ENCODE measurements around the gene SORCS2. TPM values are rescaled to one million over a fixed set of nuclear protein-coding genes. Genes with fewer than 3 reads are reported as not detected.
A peak's percentile ranks its signal among the peaks of the same experiment; 100 is the strongest.

The SORCS2 gene
- total RNA-seq, 2 donors from 2014 or later: 0.68 to 0.92 TPM

DNA sequence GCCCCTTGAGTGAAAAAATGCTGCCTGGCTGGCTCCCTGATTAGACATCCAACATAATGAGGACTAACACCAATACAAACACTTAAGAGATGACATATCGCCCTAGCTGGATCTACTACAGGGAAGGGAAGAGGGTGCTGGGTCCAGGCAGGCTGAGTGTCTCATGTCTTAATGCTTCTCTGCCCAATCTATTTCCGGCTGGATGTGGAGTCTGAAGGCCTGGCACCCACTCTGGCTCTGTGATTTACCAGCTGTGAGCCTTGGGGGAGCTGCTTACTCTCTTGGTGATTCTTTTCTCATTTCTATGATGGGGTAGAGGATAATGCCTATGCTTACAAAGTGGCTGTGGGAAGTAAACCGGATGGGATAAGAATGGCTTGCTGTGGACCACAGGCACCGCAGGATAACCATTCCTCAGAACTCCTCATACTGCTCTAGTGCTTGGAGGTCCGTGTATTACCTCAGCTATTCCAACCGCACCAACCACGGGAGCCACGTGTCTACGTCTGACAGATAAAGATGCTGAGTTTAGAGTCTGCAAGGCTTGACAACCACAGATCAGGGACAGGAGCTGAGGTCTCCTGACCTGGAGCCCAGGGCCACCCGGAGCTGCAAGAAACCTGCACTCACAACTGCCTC is 585.7 kb downstream of the SORCS2 start:
- Histone ChIP-seq H3K27me3 (replicated peaks; ENCODE audit: insufficient read depth) (no peaks in the 10 kb centered on the region), H3K27ac (peak overlapping the region in 1 of 2 donors; percentile 4), H3K9me3 (no peaks in the 10 kb centered on the region), H3K4me3 (no peak overlapping the region), H3K4me1 (ENCODE audit: control insufficient read depth in 1 of 2, low read depth in 2 of 2) (peaks cover 19 to 50% of the 10 kb centered on the region in 2 donors), H3K36me3 (peaks cover 22% of the 10 kb centered on the region)
- no peak for DNase-seq (ENCODE audit: low spot score)
- no peak for ATAC-seq (ENCODE audit: insufficient number of reproducible peaks, low FRiP score, low read depth)
- TF ChIP-seq, protein P1, sequence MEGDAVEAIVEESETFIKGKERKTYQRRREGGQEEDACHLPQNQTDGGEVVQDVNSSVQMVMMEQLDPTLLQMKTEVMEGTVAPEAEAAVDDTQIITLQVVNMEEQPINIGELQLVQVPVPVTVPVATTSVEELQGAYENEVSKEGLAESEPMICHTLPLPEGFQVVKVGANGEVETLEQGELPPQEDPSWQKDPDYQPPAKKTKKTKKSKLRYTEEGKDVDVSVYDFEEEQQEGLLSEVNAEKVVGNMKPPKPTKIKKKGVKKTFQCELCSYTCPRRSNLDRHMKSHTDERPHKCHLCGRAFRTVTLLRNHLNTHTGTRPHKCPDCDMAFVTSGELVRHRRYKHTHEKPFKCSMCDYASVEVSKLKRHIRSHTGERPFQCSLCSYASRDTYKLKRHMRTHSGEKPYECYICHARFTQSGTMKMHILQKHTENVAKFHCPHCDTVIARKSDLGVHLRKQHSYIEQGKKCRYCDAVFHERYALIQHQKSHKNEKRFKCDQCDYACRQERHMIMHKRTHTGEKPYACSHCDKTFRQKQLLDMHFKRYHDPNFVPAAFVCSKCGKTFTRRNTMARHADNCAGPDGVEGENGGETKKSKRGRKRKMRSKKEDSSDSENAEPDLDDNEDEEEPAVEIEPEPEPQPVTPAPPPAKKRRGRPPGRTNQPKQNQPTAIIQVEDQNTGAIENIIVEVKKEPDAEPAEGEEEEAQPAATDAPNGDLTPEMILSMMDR (IDR thresholded peaks at IDR 0.05): no peak

DNA sequence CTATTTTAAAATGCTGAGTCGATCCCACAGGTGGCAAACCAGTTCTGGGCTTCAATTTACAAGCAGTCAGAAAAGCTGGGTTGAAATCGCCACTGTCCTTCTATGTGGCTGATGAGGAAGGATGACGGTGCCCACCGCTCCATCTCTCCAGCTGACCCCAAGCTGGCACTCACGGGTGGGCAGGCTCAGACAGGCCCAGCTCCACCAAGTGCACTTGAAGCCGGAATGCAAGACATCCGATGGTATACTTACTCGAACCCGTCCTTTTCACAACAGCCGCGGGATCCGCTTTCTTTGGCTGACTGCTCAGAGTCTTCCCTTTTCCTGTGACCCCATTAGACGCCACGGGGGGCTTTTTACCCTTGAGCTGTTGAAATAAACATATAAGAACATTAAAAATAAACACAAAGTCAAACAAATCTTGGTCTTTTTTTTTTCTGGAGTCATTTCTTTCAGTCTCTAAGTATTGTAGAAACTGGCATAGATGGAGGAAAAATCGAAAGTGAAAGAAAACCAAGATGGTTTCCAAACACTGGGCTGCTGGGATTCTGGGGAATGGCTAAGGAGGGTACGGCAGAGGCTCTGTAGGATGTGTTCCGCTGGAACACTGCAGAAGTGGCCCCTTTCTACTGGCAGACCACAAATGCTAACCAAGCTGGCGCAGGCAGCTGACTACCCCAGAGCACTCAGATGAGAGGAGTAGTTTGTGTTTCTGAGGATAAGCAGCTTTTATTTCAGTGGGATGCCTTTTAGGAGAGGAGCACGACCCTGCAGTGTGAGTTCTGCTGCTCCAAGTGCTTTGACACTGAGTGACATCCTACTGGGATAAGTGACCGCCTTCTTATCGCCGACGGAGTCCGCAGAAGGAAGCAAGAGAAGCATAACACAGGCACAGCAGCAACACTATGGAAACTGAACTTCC is 586.4 kb downstream of the SORCS2 start:
- peak overlapping the region; percentile 56 for H3K4me3 ChIP-seq
- TF ChIP-seq, protein P1 (IDR thresholded peaks at IDR 0.05): no peak
- peaks cover 19 to 57% of the 10 kb centered on the region in 2 donors for H3K4me1 ChIP-seq (ENCODE audit: control insufficient read depth in 1 of 2, low read depth in 2 of 2)
- H3K27ac ChIP-seq: peak overlapping the region; percentile 4 to 11
- H3K9me3 ChIP-seq: no peaks in the 10 kb centered on the region
- no peaks in the 10 kb centered on the region for H3K27me3 ChIP-seq (replicated peaks; ENCODE audit: insufficient read depth)
- ATAC-seq (ENCODE audit: insufficient number of reproducible peaks, low FRiP score, low read depth) (no peak), DNase-seq (ENCODE audit: low spot score) (no peak)
- H3K36me3 ChIP-seq: peaks cover 16% of the 10 kb centered on the region

DNA sequence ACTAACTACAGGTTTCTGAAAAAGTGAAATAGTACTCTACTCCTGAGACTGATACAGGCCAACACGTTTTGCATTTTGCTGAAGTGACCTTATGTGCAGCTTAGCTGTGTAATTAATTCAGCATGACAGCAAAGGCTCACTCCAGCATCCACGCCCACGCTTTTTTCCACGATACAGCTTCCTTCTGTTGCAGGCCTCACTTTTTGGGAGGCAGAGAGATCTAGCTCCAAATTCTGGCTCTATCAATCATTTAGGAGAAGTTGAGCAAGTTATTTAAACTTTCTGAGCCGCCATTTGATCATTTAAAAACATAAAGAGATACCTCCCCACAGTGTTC is 587.1 kb downstream of the SORCS2 start:
- Histone ChIP-seq H3K27me3 (replicated peaks; ENCODE audit: insufficient read depth) (no peaks in the 10 kb centered on the region), H3K36me3 (peaks cover 10% of the 10 kb centered on the region), H3K4me3 (peak overlapping the region; percentile 56), H3K9me3 (no peaks in the 10 kb centered on the region), H3K4me1 (ENCODE audit: control insufficient read depth in 1 of 2, low read depth in 2 of 2) (peaks cover 19 to 60% of the 10 kb centered on the region in 2 donors), H3K27ac (peak overlapping the region; percentile 4 to 11)
- TF ChIP-seq, protein P1 (IDR thresholded peaks at IDR 0.05): no peak
- ATAC-seq (ENCODE audit: insufficient number of reproducible peaks, low FRiP score, low read depth) (no peak), DNase-seq (ENCODE audit: low spot score) (no peak)

DNA sequence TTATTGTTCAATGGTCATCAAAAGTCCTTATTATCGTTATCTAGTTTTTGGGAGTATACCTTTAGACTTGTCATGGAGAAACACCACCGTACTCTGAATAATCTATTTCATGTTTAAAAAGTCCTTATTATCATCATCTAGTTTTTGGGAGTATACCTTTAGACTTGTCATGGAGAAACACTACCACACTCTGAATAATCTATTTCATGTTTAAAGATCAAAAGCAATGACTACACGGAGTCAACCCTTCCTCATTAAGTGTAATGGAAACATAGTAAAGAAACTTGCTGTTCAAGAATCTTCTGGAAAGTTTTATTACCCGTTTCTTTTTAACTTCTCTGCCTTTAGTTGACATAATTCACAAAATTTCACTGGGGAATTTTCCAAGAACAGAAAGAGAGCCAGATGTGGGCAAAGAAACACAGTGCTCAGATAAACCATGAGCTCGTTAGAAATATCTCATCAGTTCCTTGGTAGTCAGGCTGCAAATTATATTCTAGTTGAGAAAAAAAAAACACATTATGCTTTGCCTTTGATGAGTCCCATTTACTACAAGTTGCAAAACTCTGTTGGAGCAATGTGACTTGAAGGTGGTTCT is 588.5 kb downstream of the SORCS2 start:
- Histone ChIP-seq H3K9me3 (no peaks in the 10 kb centered on the region), H3K4me1 (ENCODE audit: control insufficient read depth in 1 of 2, low read depth in 2 of 2) (peaks cover 19 to 60% of the 10 kb centered on the region in 2 donors), H3K4me3 (peak overlapping the region; percentile 1), H3K27ac (peak overlapping the region; percentile 85), H3K36me3 (peaks cover 5% of the 10 kb centered on the region), H3K27me3 (replicated peaks; ENCODE audit: insufficient read depth) (no peaks in the 10 kb centered on the region)
- TF ChIP-seq, protein P1 (IDR thresholded peaks at IDR 0.05): no peak
- DNase-seq (ENCODE audit: low spot score) (no peak), ATAC-seq (ENCODE audit: insufficient number of reproducible peaks, low FRiP score, low read depth) (no peak)

DNA sequence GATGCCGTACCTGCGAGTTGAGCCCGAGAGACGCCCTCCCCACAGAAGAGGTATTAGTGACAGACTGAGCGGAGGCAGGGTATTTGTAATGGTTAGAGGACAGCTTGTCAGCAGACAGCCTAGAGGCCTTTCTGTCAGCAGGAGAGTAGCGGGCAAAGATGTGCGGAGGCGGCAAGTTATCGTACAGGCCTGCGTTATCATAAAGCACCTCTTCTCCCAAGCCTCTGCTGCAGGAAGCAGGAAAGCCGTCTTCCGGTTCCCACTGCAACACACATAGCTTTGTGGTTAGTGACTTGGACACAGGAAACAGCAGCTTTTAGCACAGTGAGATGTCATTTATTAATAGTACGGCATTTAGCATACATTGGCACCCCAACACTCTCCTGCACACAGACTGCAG is 589.0 kb downstream of the SORCS2 start:
- Histone ChIP-seq H3K9me3 (no peaks in the 10 kb centered on the region), H3K27me3 (replicated peaks; ENCODE audit: insufficient read depth) (no peaks in the 10 kb centered on the region), H3K27ac (peak overlapping the region; percentile 85), H3K4me1 (ENCODE audit: control insufficient read depth in 1 of 2, low read depth in 2 of 2) (peaks cover 19 to 60% of the 10 kb centered on the region in 2 donors), H3K36me3 (peaks cover 5% of the 10 kb centered on the region), H3K4me3 (peak overlapping the region; percentile 1)
- DNase-seq (ENCODE audit: low spot score) (no peak), ATAC-seq (ENCODE audit: insufficient number of reproducible peaks, low FRiP score, low read depth) (peak; percentile 24)
- TF ChIP-seq, protein P1 (IDR thresholded peaks at IDR 0.05): no peak
